AG08396 (cell line): ENCODE results near the gene GPC4.
A peak's percentile ranks its signal among the peaks of the same experiment; 100 is the strongest.
"Not testable (repeated sequence)": the region's sequence is repeated elsewhere in the genome, so short reads cannot be mapped to it uniquely, and the experiment has no call there.

ENCODE experiments used
- DNase-seq: peaks from one replicate; pipeline ENCODE4 v3.0.0; 2012; ENCODE audit warnings: low spot score, mixed read lengths

Gene GPC4

GRCh38 chrX:133305348-133305747, 109.9 kb downstream of the GPC4 start:
- DNase-seq: no peak

DNA sequence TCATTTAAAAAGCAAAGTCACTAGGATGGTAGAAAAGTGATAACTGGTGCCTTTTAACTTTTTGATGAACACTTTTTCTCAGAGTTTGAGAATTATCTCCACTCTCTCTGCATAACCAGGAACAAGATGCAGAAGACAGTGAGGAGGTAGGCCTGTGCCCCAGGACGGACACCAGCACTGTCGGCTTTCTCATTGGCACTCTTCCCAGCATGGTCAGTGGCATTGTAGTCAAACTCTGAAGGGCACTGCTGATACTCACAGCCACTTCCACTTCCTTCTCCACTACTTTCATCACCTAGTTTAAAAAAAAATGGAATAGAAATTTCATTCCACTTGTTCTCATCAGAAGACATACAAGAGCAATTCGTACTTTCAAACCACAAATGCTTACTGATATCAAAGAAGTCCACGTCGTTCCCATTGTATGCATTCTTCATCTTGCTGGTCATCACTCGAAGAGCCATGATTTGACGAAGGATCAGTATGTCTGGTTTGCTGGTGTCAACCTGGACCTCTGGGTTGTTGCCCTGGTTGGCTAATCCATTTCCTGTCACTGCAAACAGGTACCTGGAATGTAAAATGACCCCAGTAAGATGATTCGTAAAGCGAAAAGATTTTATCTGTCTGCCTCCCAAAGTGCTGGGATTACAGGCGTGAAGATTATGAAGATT, 112.4 kb downstream of the GPC4 start:
- DNase-seq: no peak

GRCh38 chrX:133300591-133300990, 114.7 kb downstream of the GPC4 start:
- DNase-seq: no peak

DNA sequence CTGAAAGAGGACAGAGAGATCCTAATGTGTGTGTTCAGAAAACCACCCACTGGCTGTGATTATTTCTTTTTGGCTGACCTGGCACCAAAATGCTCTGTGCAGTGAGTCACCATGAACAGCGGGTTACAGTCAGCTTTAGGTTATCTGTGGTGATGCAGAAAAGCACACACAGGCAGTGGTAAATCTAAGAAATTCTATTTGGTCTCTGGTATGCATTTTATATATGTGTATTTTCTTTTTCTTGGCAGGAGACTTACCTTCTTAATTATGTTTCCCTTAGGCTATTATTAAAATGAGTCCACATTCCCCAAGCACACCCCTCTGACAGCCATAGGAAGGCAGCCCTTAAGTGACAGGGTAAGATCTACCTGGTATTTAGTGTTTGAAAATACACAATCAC, 118.0 kb downstream of the GPC4 start:
- DNase-seq: peak; percentile 46

- DNase-seq: peak; percentile 11
Measured at GRCh38 chrX:133294126-133294525, 121.2 kb downstream of the GPC4 start.

GRCh38 chrX:133290076-133290475, 125.2 kb downstream of the GPC4 start:
- DNase-seq: no peak

- no peak for DNase-seq
Measured at GRCh38 chrX:133287860-133288259, 127.4 kb downstream of the GPC4 start.

DNA sequence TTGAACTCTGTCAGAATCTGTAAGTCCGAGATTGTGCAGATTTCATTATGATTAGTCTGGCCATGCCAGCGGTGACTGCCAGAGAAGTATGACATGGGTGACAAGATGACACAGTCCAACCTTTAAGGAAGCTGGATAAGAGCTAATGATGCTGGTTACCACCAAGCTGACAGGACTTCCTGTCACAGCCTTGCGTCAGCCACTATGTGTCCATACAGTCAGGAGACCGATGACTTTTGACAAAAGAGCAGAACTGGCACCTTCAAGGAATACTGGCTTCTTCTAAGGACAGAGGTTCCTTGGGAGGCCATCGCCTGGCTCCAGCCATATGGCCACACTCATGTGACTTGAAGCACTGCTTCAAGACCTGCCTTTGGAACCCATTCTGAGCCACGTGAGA, 129.9 kb downstream of the GPC4 start:
- DNase-seq: no peak

DNA sequence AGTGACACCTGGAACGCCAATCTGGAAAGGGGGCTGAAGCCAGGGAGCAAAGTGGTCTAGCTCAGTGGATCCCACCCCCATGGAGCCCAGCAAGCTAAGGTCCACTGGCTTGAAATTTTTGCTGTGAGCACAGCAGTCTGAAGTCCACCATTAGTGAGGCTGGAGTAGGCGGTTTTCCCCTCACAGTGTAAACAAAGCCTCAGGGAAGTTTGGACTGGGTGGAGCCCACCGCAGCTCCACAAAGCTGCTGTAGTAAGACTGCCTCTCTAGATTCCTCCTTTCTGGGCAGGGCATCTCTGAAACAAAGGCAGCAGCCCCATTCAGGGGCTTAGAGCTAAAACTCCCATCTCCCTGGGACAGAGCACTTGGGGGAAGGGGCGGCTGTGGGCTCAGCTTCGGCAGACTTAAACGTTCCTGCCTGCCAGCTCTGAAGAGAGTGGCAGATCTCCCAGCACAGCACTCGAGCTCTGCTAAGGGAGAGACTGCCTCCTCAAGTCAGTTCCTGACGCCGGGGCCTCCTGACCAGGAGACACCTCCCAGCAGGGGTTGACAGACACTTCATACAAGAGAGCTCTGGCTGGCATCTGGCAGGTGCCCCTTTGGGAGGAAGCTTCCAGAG, 136.1 kb downstream of the GPC4 start:
- DNase-seq: not testable (repeated sequence)

GRCh38 chrX:133273180-133273579, 142.1 kb downstream of the GPC4 start:
- DNase-seq: no peak

GRCh38 chrX:133269168-133269567, 146.1 kb downstream of the GPC4 start:
- DNase-seq: no peak

DNA sequence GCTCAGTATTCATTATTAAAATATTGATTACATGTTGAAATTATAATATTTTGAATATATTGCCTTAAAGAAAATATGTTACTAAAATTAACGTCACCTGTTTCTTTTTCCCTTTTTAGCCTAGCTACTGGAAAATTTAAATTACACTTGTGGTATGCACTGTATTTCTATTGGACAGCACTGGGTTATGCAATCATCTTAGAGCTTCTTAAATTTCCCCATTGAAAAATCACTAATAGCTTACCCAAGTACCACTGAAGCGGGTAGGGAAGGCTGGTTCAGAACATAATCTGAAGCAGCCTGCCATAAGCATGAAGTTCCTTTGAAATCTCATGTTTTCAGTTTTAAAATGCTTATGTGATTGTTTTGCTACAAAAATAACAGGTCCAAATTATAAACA, 147.7 kb downstream of the GPC4 start:
- DNase-seq: no peak

DNA sequence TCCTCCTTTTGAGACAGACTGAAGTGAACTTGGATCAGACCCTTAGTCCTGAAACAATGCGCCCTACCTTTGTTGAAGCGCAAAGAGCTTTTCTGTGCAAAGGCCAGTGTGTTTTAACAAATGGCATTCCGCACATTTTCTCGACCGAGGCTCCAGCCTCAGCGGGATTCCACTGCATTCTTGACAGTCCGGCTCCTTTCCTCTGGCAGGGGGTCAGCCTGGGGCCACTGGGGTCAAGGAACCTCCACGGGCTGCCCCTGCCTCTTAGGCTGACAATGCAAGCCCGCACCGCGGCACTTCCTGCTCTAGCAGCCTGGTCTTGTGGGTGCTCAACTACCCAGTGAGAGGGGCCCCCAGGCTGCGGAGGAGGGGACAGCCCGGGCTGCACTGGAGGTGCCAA, 150.0 kb downstream of the GPC4 start:
- DNase-seq: peak; percentile 17

DNA sequence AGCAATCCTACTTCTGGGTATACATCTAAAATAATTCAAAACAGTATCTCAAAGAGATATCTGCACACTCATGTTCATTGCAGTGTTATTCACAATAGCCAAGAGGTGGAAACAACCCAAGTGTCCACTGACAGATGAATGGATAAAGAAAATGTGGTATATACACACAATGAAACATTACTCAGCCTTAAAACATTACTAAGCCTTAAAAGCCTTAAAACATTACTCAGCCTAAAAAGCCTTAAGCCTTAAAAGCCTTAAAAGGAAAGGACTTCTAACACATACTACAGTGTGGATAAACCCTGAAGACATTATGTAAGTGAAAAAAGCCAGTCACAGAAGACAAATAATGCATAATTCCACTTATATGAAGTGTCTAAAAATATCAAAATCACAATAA, 156.8 kb downstream of the GPC4 start:
- DNase-seq: no peak

DNA sequence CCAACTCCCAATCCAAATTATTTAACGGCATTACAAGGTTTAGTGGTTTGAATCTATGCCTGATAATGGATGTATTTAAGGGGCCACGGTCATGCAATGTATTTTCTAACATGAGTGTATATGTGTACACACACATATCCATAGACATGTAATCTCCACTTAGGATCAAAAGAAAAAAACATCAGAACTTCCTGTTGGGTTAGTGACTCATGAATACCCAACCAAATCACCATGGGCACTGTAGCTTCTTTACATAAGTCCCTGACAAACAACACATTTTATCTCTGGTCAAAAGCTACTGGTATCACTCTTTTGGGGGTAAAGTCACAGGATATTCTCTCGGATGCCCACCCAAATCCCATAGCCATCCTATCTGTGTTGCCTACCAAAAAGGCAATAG, 160.6 kb downstream of the GPC4 start:
- no peak for DNase-seq

- DNase-seq: no peak
Measured at GRCh38 chrX:133251204-133251603, 164.1 kb downstream of the GPC4 start.

DNA sequence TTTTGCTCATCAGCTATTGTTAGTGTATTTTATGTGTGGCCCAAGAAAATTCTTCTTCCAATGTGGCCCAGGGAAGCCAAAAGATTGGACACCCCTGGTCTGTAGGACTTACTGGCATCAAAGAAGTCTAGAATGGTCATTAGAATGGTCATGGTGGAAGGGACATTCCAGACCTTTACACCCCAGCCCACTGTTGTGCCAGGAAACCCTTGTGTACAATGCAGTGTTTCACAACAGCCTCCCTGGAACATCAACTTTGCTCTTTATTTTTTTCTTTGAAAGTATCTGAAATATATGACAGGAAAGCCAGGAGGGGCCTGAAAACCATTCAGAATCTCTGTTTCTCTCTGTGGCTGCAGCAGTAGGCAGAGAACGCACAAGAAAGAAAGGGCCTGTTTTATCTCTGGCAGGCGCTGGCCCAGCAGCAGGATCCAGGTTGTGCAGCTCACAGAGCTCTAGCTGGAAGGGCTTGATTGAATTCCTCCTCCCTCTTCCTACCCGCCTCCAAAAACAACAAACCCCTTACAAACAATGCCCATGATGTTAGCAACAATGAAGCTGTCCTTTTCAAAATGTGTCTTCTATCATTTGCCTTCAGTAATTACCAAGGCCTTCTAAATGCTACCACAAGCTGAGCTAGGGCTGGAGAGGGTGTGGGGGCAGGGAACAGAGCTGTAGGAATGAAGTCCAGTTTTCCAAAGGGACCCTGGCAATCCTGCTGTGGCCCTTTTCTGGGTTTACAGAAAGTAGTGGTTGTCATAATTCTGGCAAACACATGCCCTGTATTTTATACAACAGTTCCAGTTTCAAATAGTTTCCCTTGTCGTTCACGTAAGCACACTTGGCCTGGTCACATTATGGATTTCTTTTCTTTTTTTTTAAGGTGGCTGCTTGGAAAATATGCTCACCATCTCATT, 164.8 kb downstream of the GPC4 start:
- no peak for DNase-seq
